ENCODE data around the gene SLC16A10.

Gene SLC16A10

GRCh38 chr6:111157412-111157811 is 70.1 kb downstream of the SLC16A10 start:
- Histone ChIP-seq H3K27me3 (replicated peaks; ENCODE audit: control insufficient read depth, insufficient read depth, low read length, poor library complexity, severe bottlenecking) (no peaks in the 10 kb centered on the region), H3K4me3 (ENCODE audit: insufficient read depth, low read depth, low read length, poor library complexity, severe bottlenecking) (no peak overlapping the region), H3K4me1 (ENCODE audit: control insufficient read depth, insufficient read depth, low read length, poor library complexity, severe bottlenecking) (no peaks in the 10 kb centered on the region), H3K9me3 (ENCODE audit: control insufficient read depth, low read length) (no peaks in the 10 kb centered on the region), H3K36me3 (ENCODE audit: control insufficient read depth, insufficient read depth, low read length) (no peaks in the 10 kb centered on the region), H3K27ac (ENCODE audit: insufficient read depth, low read length, poor library complexity, severe bottlenecking) (no peak overlapping the region)
- no peak for DNase-seq

- no peak overlapping the region for H3K4me3 ChIP-seq (ENCODE audit: insufficient read depth, low read depth, low read length, poor library complexity, severe bottlenecking)
- no peak for DNase-seq
- H3K27me3 ChIP-seq (replicated peaks; ENCODE audit: control insufficient read depth, insufficient read depth, low read length, poor library complexity, severe bottlenecking) = no peaks in the 10 kb centered on the region
- H3K9me3 ChIP-seq (ENCODE audit: control insufficient read depth, low read length) = no peaks in the 10 kb centered on the region
- H3K36me3 ChIP-seq (ENCODE audit: control insufficient read depth, insufficient read depth, low read length) = no peaks in the 10 kb centered on the region
- H3K27ac ChIP-seq (ENCODE audit: insufficient read depth, low read length, poor library complexity, severe bottlenecking) = no peak overlapping the region
- no peaks in the 10 kb centered on the region for H3K4me1 ChIP-seq (ENCODE audit: control insufficient read depth, insufficient read depth, low read length, poor library complexity, severe bottlenecking)
Observed at GRCh38 chr6:111159633-111160032, 72.3 kb downstream of the SLC16A10 start.

GRCh38 chr6:111161650-111162049 is 74.3 kb downstream of the SLC16A10 start:
- H3K27ac ChIP-seq (ENCODE audit: insufficient read depth, low read length, poor library complexity, severe bottlenecking) = no peak overlapping the region
- H3K9me3 ChIP-seq (ENCODE audit: control insufficient read depth, low read length) = no peaks in the 10 kb centered on the region
- H3K4me3 ChIP-seq (ENCODE audit: insufficient read depth, low read depth, low read length, poor library complexity, severe bottlenecking) = no peak overlapping the region
- H3K4me1 ChIP-seq (ENCODE audit: control insufficient read depth, insufficient read depth, low read length, poor library complexity, severe bottlenecking) = no peaks in the 10 kb centered on the region
- H3K36me3 ChIP-seq (ENCODE audit: control insufficient read depth, insufficient read depth, low read length) = no peaks in the 10 kb centered on the region
- no peak for DNase-seq
- no peaks in the 10 kb centered on the region for H3K27me3 ChIP-seq (replicated peaks; ENCODE audit: control insufficient read depth, insufficient read depth, low read length, poor library complexity, severe bottlenecking)

- H3K36me3 ChIP-seq (ENCODE audit: control insufficient read depth, insufficient read depth, low read length) = no peaks in the 10 kb centered on the region
- H3K9me3 ChIP-seq (ENCODE audit: control insufficient read depth, low read length) = no peaks in the 10 kb centered on the region
- H3K27me3 ChIP-seq (replicated peaks; ENCODE audit: control insufficient read depth, insufficient read depth, low read length, poor library complexity, severe bottlenecking) = no peaks in the 10 kb centered on the region
- no peak overlapping the region for H3K4me3 ChIP-seq (ENCODE audit: insufficient read depth, low read depth, low read length, poor library complexity, severe bottlenecking)
- no peaks in the 10 kb centered on the region for H3K4me1 ChIP-seq (ENCODE audit: control insufficient read depth, insufficient read depth, low read length, poor library complexity, severe bottlenecking)
- no peak overlapping the region for H3K27ac ChIP-seq (ENCODE audit: insufficient read depth, low read length, poor library complexity, severe bottlenecking)
- DNase-seq = no peak
Observed at GRCh38 chr6:111162504-111162903, 75.2 kb downstream of the SLC16A10 start.

GRCh38 chr6:111171577-111172400 is 84.5 kb downstream of the SLC16A10 start:
- no peaks in the 10 kb centered on the region for H3K9me3 ChIP-seq (ENCODE audit: control insufficient read depth, low read length)

GRCh38 chr6:111172563-111172962 is 85.3 kb downstream of the SLC16A10 start:
- no peak for DNase-seq
- no peak overlapping the region for H3K4me3 ChIP-seq (ENCODE audit: insufficient read depth, low read depth, low read length, poor library complexity, severe bottlenecking)

More at GRCh38 chr6:111171577-111172400, 84.5 kb downstream of the SLC16A10 start:
- Histone ChIP-seq H3K27me3 (replicated peaks; ENCODE audit: control insufficient read depth, insufficient read depth, low read length, poor library complexity, severe bottlenecking) (no peaks in the 10 kb centered on the region), H3K4me3 (ENCODE audit: insufficient read depth, low read depth, low read length, poor library complexity, severe bottlenecking) (no peak overlapping the region), H3K36me3 (ENCODE audit: control insufficient read depth, insufficient read depth, low read length) (no peaks in the 10 kb centered on the region), H3K4me1 (ENCODE audit: control insufficient read depth, insufficient read depth, low read length, poor library complexity, severe bottlenecking) (peaks cover 9% of the 10 kb centered on the region), H3K27ac (ENCODE audit: insufficient read depth, low read length, poor library complexity, severe bottlenecking) (no peak overlapping the region)
- no peak for DNase-seq

GRCh38 chr6:111173341-111173740 is 86.0 kb downstream of the SLC16A10 start:
- Histone ChIP-seq H3K27ac (ENCODE audit: insufficient read depth, low read length, poor library complexity, severe bottlenecking) (no peak overlapping the region), H3K4me3 (ENCODE audit: insufficient read depth, low read depth, low read length, poor library complexity, severe bottlenecking) (no peak overlapping the region), H3K36me3 (ENCODE audit: control insufficient read depth, insufficient read depth, low read length) (no peaks in the 10 kb centered on the region), H3K27me3 (replicated peaks; ENCODE audit: control insufficient read depth, insufficient read depth, low read length, poor library complexity, severe bottlenecking) (no peaks in the 10 kb centered on the region), H3K9me3 (ENCODE audit: control insufficient read depth, low read length) (no peaks in the 10 kb centered on the region), H3K4me1 (ENCODE audit: control insufficient read depth, insufficient read depth, low read length, poor library complexity, severe bottlenecking) (peaks cover 9% of the 10 kb centered on the region)
- DNase-seq = no peak

More at GRCh38 chr6:111172563-111172962, 85.3 kb downstream of the SLC16A10 start:
- Histone ChIP-seq H3K36me3 (ENCODE audit: control insufficient read depth, insufficient read depth, low read length) (no peaks in the 10 kb centered on the region), H3K27me3 (replicated peaks; ENCODE audit: control insufficient read depth, insufficient read depth, low read length, poor library complexity, severe bottlenecking) (no peaks in the 10 kb centered on the region), H3K27ac (ENCODE audit: insufficient read depth, low read length, poor library complexity, severe bottlenecking) (no peak overlapping the region), H3K9me3 (ENCODE audit: control insufficient read depth, low read length) (no peaks in the 10 kb centered on the region), H3K4me1 (ENCODE audit: control insufficient read depth, insufficient read depth, low read length, poor library complexity, severe bottlenecking) (peaks cover 9% of the 10 kb centered on the region)

- no peak overlapping the region for H3K4me3 ChIP-seq (ENCODE audit: insufficient read depth, low read depth, low read length, poor library complexity, severe bottlenecking)
- DNase-seq = no peak
- no peak overlapping the region for H3K27ac ChIP-seq (ENCODE audit: insufficient read depth, low read length, poor library complexity, severe bottlenecking)
Observed at GRCh38 chr6:111173946-111174345, 86.6 kb downstream of the SLC16A10 start.

GRCh38 chr6:111175109-111175508 is 87.8 kb downstream of the SLC16A10 start:
- DNase-seq = no peak

More at GRCh38 chr6:111173946-111174345, 86.6 kb downstream of the SLC16A10 start:
- no peaks in the 10 kb centered on the region for H3K9me3 ChIP-seq (ENCODE audit: control insufficient read depth, low read length)
- H3K27me3 ChIP-seq (replicated peaks; ENCODE audit: control insufficient read depth, insufficient read depth, low read length, poor library complexity, severe bottlenecking) = no peaks in the 10 kb centered on the region
- H3K36me3 ChIP-seq (ENCODE audit: control insufficient read depth, insufficient read depth, low read length) = no peaks in the 10 kb centered on the region
- peaks cover 9% of the 10 kb centered on the region for H3K4me1 ChIP-seq (ENCODE audit: control insufficient read depth, insufficient read depth, low read length, poor library complexity, severe bottlenecking)

GRCh38 chr6:111176038-111176759 is 88.9 kb downstream of the SLC16A10 start:
- Histone ChIP-seq H3K36me3 (ENCODE audit: control insufficient read depth, insufficient read depth, low read length) (no peaks in the 10 kb centered on the region), H3K9me3 (ENCODE audit: control insufficient read depth, low read length) (no peaks in the 10 kb centered on the region), H3K27ac (ENCODE audit: insufficient read depth, low read length, poor library complexity, severe bottlenecking) (no peak overlapping the region), H3K27me3 (replicated peaks; ENCODE audit: control insufficient read depth, insufficient read depth, low read length, poor library complexity, severe bottlenecking) (no peaks in the 10 kb centered on the region), H3K4me3 (ENCODE audit: insufficient read depth, low read depth, low read length, poor library complexity, severe bottlenecking) (no peak overlapping the region), H3K4me1 (ENCODE audit: control insufficient read depth, insufficient read depth, low read length, poor library complexity, severe bottlenecking) (peaks cover 9% of the 10 kb centered on the region)
- DNase-seq = no peak

More at GRCh38 chr6:111175109-111175508, 87.8 kb downstream of the SLC16A10 start:
- no peak overlapping the region for H3K4me3 ChIP-seq (ENCODE audit: insufficient read depth, low read depth, low read length, poor library complexity, severe bottlenecking)
- no peaks in the 10 kb centered on the region for H3K36me3 ChIP-seq (ENCODE audit: control insufficient read depth, insufficient read depth, low read length)
- H3K9me3 ChIP-seq (ENCODE audit: control insufficient read depth, low read length) = no peaks in the 10 kb centered on the region
- peaks cover 9% of the 10 kb centered on the region for H3K4me1 ChIP-seq (ENCODE audit: control insufficient read depth, insufficient read depth, low read length, poor library complexity, severe bottlenecking)
- no peaks in the 10 kb centered on the region for H3K27me3 ChIP-seq (replicated peaks; ENCODE audit: control insufficient read depth, insufficient read depth, low read length, poor library complexity, severe bottlenecking)
- H3K27ac ChIP-seq (ENCODE audit: insufficient read depth, low read length, poor library complexity, severe bottlenecking) = no peak overlapping the region

Data from effector memory CD4-positive, alpha-beta T cell (primary cell).